Keratinocyte (primary cell): ENCODE measurements around the gene PDK4. TPM values are rescaled to one million over a fixed set of nuclear protein-coding genes. Genes with fewer than 3 reads are reported as not detected.

Experiments used
- DNase-seq: peaks from one replicate; pipeline ENCODE4 v3.0.0-alpha.2; 2011; ENCODE audit warnings: low read depth, missing footprints, low spot score
- FAIRE-seq: peaks from 2 replicates; lab custom pipeline; 2011; peaks lifted over from hg19 to GRCh38; lab: Jason Lieb, UNC
- H2AFZ ChIP-seq: 2 replicates; pipeline ENCODE4 v1.6.0; 2012; ENCODE audit warnings: low read length, control low read depth, inconsistent platforms; ENCODE audit not compliant: control insufficient read depth
- H3K27ac ChIP-seq: 2 replicates; pipeline ENCODE4 v1.5.1; 2011; ENCODE audit warnings: low read length; ENCODE audit not compliant: control insufficient read depth, insufficient read depth
- H3K27me3 ChIP-seq: 3 replicates; pipeline ENCODE4 v1.6.0; 2011; ENCODE audit warnings: low read length; ENCODE audit not compliant: control insufficient read depth, insufficient read depth; ENCODE audit errors: extremely low read depth
- H3K36me3 ChIP-seq, 2 experiments: 2 replicates in 1 of 2; 3 replicates in 1 of 2; pipeline ENCODE4 v1.5.1; 2011; ENCODE audit warnings: low read length in 2 of 2, mild to moderate bottlenecking in 1 of 2; ENCODE audit not compliant: control insufficient read depth in 2 of 2, insufficient read depth in 2 of 2; ENCODE audit errors: extremely low read depth in 1 of 2
- H3K4me1 ChIP-seq: 3 replicates; pipeline ENCODE4 v1.5.1; 2011; ENCODE audit warnings: low read length; ENCODE audit not compliant: control insufficient read depth, insufficient read depth; ENCODE audit errors: extremely low read depth
- H3K4me2 ChIP-seq: 3 replicates; pipeline ENCODE4 v1.6.0; 2011; ENCODE audit warnings: low read depth, low read length; ENCODE audit not compliant: control insufficient read depth, insufficient read depth; ENCODE audit errors: extremely low read depth
- H3K4me3 ChIP-seq, 3 experiments: fragments of 200-600 bp in 1 of 3; sonication (generic) in 1 of 3; 2 replicates in 2 of 3; 3 replicates in 1 of 3; pipeline ENCODE4 v1.5.1; 2011 to 2016; ENCODE audit warnings: low read length in 3 of 3, mild to moderate bottlenecking in 3 of 3, control low read depth in 2 of 3, inconsistent platforms in 1 of 3, low read depth in 1 of 3, mixed read lengths in 1 of 3, mixed run types in 1 of 3, moderate library complexity in 1 of 3; ENCODE audit not compliant: control insufficient read depth in 2 of 3, insufficient read depth in 2 of 3; ENCODE audit errors: extremely low read depth in 1 of 3
- H3K79me2 ChIP-seq: 2 replicates; pipeline ENCODE4 v1.6.0; 2012; ENCODE audit warnings: low read length; ENCODE audit not compliant: control insufficient read depth, insufficient read depth
- H3K9ac ChIP-seq: 3 replicates; pipeline ENCODE4 v1.6.0; 2011; ENCODE audit warnings: low read length; ENCODE audit not compliant: control insufficient read depth, insufficient read depth; ENCODE audit errors: extremely low read depth
- H3K9me1 ChIP-seq: 3 replicates; pipeline ENCODE4 v1.6.0; 2011; ENCODE audit warnings: low read length; ENCODE audit not compliant: control insufficient read depth, insufficient read depth; ENCODE audit errors: extremely low read depth
- H3K9me3 ChIP-seq: 2 replicates; pipeline ENCODE4 v1.5.1; 2012; ENCODE audit warnings: low read depth, low read length; ENCODE audit not compliant: control insufficient read depth
- H4K20me1 ChIP-seq: 3 replicates; pipeline ENCODE4 v1.6.0; 2011; ENCODE audit warnings: low read length; ENCODE audit not compliant: control insufficient read depth, insufficient read depth; ENCODE audit errors: extremely low read depth
- CTCF ChIP-seq, 3 experiments: IDR thresholded peaks in 1 of 3; conservative IDR thresholded peaks in 1 of 3; optimal IDR thresholded peaks in 1 of 3; 2 replicates in 2 of 3; 3 replicates in 1 of 3; pipeline versions ENCODE3 to v1.5.1; 2011; ENCODE audit warnings: low read length in 3 of 3, mild to moderate bottlenecking in 3 of 3, moderate library complexity in 2 of 3, control low read depth in 1 of 3, inconsistent platforms in 1 of 3; ENCODE audit not compliant: insufficient read depth in 2 of 3; ENCODE audit errors: extremely low read depth in 1 of 3
- EZH2 ChIP-seq: IDR thresholded peaks from one replicate; pipeline ENCODE4 v1.6.1; 2012; ENCODE audit warnings: inconsistent platforms, mild to moderate bottlenecking, low read length, moderate library complexity
- dilution Hi-C: fragments of 300-500 bp; cut with MboI; formaldehyde crosslinking; loops from one replicate; pipeline ENCODE4 v1.7.0; 2020; ENCODE audit warnings: low sequenced_read_pairs; ENCODE audit not compliant: extremely low pct_ligation_motif_present
- polyA plus RNA-seq, 5 experiments: library from polyadenylated mRNA; depleted of rRNA in 3 of 5; stranded (reverse) in 3 of 5; stranded (forward) in 1 of 5; unstranded in 1 of 5; fragments of >200 nt; gene quantifications; 1 replicate in 1 of 5; 2 replicates in 3 of 5; 3 replicates in 1 of 5; pipeline versions ENCODE4 v1.2.1 to v1.2.3, GENCODE V29; 2011 to 2012; ENCODE audit warnings: missing spikeins in 2 of 5, low read depth in 1 of 5, low replicate concordance in 1 of 5

Gene PDK4
- polyA plus RNA-seq, 1 donor (not counting 4 experiments of a cell fraction or from before 2014, with no cell fraction given): not detected

GRCh38 chr7:95585426-95585789 is 10.9 kb downstream of the PDK4 start:
- Histone ChIP-seq H2AFZ (no peak overlapping the region), H3K4me2 (no peak overlapping the region), H3K36me3 (no peaks in the 10 kb centered on the region), H3K4me3 (no peak overlapping the region), H3K9me3 (no peaks in the 10 kb centered on the region), H4K20me1 (no peaks in the 10 kb centered on the region), H3K79me2 (no peaks in the 10 kb centered on the region), H3K4me1 (no peaks in the 10 kb centered on the region), H3K27me3 (no peaks in the 10 kb centered on the region), H3K9ac (no peak overlapping the region), H3K27ac (no peak overlapping the region), H3K9me1 (no peaks in the 10 kb centered on the region)
- FAIRE-seq (no peak), DNase-seq (no peak)
- TF ChIP-seq CTCF (optimal IDR thresholded peaks at IDR 0.05 in 1 of 3, IDR thresholded peaks at IDR 0.05 in 1 of 3, conservative IDR thresholded peaks at IDR 0.05 in 1 of 3; ENCODE audit: extremely low read depth in 1 of 3, insufficient read depth in 2 of 3, low read length in 3 of 3) (no peak), EZH2 (no peak)
- dilution Hi-C loops: no loop called here

- no peak overlapping the region for H3K27ac ChIP-seq
- no peak for TF ChIP-seq CTCF (optimal IDR thresholded peaks at IDR 0.05 in 1 of 3, IDR thresholded peaks at IDR 0.05 in 1 of 3, conservative IDR thresholded peaks at IDR 0.05 in 1 of 3; ENCODE audit: extremely low read depth in 1 of 3, insufficient read depth in 2 of 3, low read length in 3 of 3)
- TF ChIP-seq EZH2: no peak
- no peaks in the 10 kb centered on the region for H3K4me1 ChIP-seq
- no peaks in the 10 kb centered on the region for H3K36me3 ChIP-seq
- H3K27me3 ChIP-seq: no peaks in the 10 kb centered on the region
- no peak overlapping the region for H3K9ac ChIP-seq
- no peak overlapping the region for H3K4me2 ChIP-seq
- DNase-seq (no peak), FAIRE-seq (no peak)
- dilution Hi-C loops: no loop called here
- no peaks in the 10 kb centered on the region for H3K79me2 ChIP-seq
- H4K20me1 ChIP-seq: no peaks in the 10 kb centered on the region
- H3K4me3 ChIP-seq: no peak overlapping the region
- no peaks in the 10 kb centered on the region for H3K9me3 ChIP-seq
- no peak overlapping the region for H2AFZ ChIP-seq
- H3K9me1 ChIP-seq: no peaks in the 10 kb centered on the region
Observed at GRCh38 chr7:95584769-95585425, 11.4 kb downstream of the PDK4 start.
